Measurements from ENCODE around the gene CNTN5.

The CNTN5 gene

GRCh38 chr11:99410636-99411035 is 389.9 kb downstream of the CNTN5 start:
- DNase-seq: no peak

DNA sequence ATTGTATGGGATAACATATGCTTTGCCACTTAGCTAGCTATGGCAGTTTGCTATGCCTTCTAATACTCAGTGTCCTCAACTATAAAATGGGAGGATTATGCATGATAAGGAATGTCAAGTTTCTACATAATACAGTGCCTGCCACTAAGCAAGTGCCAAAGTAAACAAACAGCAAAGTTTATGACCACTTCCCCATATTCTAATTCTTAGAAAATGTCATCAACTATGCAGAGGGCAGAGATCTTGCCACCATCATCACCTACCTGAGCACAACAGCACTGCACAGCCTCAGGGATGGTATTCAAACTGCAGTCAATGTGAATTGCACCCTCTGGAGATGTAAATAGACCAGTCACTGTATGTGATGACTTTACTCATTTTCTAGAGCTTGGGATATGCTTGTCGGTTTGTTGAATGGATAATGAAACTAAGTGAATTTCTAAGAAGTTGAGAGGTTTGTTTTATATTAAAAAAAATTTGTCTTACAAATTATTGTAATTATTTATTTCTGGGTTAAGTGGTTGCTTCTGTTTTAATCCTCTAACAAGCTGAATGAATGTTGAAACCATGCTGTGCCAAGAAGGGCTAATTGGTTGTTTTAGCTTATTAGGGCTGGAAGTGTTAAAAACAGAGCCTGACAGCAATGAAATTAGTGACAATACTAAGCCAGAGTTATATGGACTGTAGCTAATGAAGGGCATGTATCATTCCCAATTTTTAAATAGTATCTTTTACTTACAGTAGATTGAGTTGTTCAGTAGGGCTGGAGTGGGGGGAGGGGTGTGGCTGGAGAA is 398.4 kb downstream of the CNTN5 start:
- DNase-seq: no peak

GRCh38 chr11:99419991-99420390 is 399.2 kb downstream of the CNTN5 start:
- DNase-seq: no peak

DNA sequence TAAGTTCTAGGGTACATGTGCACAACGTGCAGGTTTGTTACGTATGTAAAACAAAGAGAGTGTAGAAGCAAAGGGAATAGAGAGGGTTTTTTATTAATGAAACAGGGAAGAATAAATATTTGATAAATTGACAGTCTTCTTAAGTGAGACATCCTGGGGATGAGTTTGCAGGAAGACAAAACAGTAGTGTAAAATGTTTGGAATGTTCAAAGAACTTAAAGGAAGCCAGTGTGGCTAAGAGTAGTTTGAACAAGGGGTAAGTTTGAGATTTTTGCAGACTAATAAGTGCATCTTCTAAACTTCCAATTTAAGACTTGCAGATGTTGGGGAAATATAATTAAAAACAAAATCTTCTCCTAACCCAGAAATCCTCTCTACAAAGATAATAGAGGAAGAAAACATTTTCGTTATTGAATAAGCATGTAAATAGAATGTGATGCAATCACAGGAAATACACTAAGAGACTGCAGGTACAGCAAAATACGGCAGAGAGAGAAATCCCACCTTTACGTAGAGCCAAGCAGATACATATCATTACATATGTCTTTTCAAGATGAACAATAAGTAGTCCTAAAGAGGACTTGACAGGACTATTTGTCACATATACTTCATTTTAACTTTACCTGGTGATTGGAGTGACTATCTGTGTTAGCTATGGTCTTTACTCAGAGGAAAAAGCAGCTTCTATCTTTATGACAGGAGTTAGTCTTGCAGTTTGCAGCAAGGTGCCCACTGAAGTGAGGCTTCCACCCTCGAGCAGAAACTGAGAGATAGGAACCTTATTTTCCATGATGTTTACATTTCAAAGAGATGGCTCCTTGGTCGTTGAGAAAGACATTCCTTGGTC is 402.1 kb downstream of the CNTN5 start:
- no peak for DNase-seq

DNA sequence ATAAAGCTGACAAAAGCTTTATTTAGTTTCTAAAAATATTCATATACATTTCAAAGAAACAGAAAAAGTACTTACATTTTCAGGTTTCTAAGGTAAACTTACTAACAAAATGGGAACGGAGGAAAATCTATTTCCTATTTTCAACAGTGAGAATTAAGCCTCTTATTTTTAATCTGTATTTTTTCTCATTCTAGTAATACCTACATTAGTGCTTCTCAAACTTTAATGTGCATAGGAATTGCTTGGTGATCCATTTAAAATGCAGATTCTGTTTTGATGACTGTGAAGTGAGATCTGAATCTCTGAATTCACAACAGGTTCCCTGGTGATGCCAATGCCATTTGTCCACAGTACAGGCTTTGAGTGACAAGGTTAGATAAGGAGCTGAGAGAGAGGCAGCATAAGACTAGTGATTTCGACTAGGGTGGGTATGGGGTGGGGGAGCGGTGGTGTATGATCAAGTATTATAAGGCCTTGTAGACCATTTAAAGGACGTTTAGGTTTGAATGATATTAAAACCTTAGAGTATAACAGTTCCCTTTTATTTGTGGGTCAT is 402.8 kb downstream of the CNTN5 start:
- no peak for DNase-seq

DNA sequence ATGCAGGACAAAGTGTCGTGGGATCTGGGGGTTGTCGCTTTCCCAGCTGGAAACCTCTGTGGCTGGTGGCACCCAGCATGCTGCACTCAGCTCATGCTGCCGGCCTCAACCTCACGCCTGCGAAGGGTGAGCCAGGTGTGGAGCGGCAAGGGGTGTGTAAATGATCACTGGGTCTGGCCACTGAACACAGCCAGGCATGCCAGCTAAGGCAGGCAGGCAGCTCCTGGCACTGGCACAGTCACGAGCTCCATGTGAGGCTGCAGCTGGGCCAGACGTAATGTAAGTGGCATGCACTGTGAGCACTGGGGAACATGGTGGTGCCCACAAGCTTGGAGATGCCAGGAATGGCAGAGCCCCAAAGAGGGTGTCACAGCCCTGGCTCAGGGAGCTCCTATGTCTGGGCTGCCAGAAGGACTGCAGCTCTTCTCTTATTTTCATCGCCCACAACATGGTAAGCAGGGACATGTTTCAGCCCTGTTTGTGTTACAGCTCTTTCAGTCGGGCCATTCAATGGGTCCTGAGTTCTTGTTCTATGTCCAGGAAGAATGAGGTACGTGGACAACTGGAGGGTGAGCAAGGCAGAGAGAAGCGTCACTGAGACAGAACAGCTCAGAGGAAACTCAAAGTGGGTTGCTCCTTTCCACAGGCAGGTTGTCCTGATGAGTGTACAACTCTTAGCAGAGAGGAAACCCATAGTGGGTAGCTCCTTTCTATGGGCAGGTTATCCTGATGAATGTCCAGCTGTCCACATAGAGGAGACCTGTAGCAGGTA is 403.8 kb downstream of the CNTN5 start:
- no peak for DNase-seq

GRCh38 chr11:99425596-99425995 is 404.8 kb downstream of the CNTN5 start:
- no peak for DNase-seq

GRCh38 chr11:99432677-99433076 is 411.9 kb downstream of the CNTN5 start:
- DNase-seq: no peak

DNA sequence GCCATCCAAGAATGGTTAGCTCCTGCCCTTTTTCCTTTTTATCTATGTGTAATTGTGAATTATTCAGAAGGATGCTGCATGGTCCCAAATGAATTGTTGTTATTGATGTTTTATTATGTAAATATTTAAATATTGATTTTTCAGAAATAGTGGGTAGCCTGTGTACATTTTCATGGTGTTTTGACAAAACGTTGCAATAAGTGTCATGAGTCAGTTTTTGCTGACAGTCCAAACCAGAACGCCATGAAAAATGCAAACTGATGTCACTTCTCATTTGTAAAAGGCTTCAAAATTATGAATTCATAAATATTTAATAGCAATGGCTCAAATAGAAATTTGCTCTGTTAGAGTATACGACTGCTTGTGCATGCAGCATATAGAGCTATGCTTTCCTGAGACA is 422.5 kb downstream of the CNTN5 start:
- DNase-seq: no peak

DNA sequence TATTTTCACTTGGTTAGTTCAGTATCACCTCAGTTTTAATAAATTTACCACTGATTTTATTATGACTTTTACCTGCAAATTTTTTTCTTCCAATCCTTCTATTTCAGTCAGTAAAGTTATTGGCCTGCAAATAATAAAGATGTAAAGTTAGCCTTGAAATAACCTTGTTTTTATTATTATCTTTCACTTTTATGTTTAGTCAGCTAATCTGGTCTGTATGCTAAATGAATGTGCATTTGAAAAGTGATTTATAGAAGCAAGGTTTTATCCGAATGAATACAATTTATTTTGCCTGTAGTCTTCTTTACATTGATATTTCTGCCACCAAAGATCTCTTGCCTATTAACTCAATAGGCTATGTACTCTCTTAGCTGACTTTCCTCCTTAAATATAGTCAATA is 425.7 kb downstream of the CNTN5 start:
- DNase-seq: no peak

DNA sequence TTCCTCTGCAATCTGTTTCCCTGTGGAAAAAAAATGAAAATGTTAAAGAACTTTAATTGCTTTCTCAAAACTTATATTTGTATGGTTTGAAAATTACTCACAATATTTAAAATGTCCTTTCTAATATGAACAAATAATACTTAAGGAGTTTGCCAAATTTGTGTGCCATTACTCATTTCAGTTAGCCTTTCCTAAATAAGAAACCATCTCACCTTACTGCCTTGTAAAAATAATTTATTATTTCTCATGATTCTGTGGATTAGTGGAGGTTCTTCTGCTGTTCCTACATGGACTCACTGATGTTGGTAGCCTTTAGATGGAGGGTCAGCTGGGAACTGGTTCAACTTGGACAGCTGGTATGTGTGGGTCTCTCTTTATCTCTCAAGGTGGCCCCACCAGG is 428.6 kb downstream of the CNTN5 start:
- DNase-seq: no peak

DNA sequence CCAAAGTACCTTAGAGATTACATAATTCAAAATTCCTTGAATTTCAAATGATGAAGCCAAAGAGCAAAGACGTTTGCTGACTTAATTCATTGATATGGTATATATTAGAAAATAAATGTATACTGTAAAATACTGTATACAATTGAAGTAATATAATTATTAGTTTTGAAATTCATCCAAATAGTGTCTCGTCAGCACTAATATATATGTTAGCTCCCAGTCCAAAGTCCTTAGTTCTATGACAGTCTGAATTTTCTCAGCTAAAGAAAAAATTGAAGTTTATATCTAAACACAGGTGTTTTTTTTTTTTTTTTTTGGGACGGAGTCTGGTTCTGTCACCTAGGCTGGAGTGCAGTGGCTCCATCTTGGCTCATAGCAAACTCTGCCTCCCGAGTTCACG is 431.3 kb downstream of the CNTN5 start:
- no peak for DNase-seq

DNA sequence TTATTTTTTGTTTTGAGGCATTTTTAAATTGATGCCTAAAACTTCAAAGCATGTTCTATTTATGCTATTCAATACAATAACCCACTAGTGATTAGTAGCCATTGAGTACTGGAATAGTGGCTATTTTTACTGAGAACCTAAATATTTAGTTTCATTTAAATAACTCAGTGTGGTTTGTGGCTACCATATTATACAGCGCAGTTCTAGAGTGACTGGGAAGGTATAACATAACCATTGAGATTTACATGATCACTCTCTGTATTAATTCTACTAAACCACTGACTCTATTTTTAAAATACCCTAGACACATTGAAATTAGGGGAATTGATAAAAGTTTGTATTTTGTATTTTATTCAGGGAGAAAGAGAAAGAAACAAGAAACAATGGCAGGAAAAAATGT is 441.2 kb downstream of the CNTN5 start:
- no peak for DNase-seq

- no peak for DNase-seq
Measured at GRCh38 chr11:99464985-99465384, 444.2 kb downstream of the CNTN5 start.

- no peak for DNase-seq
Measured at GRCh38 chr11:99489581-99489980, 468.8 kb downstream of the CNTN5 start.

DNA sequence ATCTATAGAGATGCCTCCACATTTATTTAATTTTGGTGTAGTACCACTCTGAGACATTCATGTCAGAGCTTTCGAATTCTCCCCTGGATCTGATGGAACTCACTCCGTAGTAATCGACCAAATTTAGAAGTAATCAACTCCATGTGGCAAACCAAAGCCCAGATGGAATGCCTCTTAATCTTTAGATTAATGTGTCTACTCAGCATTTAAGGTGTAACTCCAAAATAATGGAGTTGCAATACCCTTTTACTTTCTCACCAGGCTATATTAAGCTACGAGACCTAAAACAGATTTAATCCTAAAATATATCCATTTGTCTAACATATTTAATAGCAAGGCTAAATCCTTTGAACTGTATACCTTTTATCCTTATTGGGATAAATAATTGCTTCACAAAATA is 473.3 kb downstream of the CNTN5 start:
- no peak for DNase-seq

- no peak for DNase-seq
Measured at GRCh38 chr11:99501655-99502054, 480.9 kb downstream of the CNTN5 start.

DNA sequence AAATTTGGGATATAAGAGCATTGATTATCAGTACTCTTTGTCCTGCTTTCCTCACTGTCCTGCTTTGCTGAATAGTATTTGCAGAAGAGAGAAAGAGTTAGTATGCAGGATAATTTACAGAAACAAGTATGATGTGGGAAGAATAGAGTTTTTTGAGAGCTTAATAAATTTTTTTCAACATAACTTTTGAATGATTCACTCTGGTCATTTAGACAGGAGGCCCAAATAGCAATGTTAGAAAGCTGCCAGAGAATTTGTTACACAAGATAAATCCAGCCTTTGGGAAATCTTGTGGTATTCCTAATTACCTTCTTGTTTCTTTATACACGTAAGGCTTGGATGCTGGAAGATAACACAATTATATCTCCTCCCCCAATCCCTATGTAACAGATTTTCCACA is 484.6 kb downstream of the CNTN5 start:
- no peak for DNase-seq

DNA sequence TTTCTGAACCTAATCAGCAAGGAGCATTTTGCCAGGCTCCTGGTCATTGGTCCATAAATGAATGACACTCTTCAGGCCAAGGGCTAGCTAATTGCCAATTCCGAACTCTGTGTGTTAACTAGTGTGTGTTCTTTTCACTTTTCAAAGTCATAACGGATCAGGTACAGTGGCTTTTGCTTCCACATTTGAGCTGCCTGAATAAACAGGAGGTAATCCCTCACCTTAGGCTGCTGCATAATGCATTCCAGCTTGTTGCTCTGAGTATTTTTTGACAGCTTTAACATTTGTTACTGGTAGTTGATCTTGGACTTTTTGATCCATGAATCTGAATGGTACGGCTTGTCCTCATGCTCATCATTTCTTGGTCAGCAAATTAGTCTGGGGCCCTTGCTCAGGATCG is 485.1 kb downstream of the CNTN5 start:
- DNase-seq: no peak

DNA sequence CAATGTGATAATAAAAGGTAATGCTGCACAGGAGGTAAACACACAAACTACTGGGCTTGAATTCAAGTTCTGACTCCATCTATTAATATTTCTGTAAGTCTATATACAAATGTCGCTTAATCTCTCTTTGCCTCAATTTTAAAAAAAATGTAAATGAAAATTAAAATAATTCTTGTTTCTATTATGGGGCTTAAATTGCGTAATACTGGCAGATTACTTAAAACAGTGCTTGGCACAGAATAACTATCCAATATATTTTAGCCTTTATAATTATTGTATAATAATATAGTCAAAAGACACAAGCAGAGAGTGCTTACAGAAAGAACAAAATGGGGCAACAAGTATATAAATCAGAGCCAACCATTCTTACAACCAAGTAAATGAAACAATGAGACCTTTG is 489.1 kb downstream of the CNTN5 start:
- DNase-seq: no peak

- no peak for DNase-seq
Measured at GRCh38 chr11:99513368-99513767, 492.6 kb downstream of the CNTN5 start.

DNA sequence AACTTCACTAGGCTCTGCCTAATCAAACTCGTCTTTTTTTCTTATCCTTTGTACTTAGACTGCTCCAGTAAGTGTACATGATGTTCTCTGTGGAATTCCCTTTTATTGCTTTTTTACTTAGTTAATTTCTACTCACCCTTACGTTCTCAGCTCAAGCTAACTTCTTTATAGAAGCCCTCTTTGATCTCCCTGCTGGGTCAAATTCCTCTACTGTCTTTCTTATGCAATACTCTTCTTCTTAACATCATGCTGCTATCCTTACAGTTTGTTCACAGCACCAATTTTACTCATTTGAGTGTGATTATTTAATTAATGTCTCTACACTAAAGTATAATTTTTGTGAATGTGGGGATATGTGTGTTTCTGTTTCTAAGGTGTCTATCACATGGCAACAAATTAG is 498.3 kb downstream of the CNTN5 start:
- no peak for DNase-seq

DNA sequence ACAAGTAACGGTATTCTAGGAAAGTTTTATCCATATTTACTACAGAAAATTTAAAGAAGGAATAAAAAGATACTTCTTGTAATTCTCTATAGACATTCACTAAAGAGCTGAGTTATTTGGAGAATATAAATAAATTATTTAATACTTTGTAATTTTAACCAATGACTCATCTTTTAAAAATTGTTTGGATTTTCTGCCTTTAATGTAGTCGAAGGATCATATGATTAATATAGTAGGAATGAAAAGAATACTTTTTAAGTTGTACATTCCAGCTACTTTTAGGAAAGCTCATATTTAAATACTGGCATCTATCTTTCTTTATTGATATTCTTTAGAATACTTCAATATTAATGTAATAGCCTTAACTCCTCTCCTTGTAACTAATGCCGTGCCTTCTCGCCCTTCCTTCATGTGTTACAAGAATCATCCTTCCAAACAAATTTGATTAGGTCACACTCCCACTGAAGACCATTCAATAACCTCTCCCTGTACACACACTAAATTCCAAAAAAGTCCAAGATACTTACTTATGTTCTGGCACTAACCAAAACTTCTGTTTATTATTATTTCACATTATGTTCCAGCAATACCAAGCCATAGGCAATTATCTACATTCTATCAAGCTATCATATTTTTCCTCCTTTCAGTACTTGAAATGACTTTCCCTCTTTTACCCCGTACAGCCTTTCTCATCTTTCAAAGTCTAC is 501.9 kb downstream of the CNTN5 start:
- no peak for DNase-seq
